ENCODE measurements around the gene KIF3B.
"Not testable (repeated sequence)": the region's sequence is repeated elsewhere in the genome, so short reads cannot be mapped to it uniquely, and the experiment has no call there.

The KIF3B gene

DNA sequence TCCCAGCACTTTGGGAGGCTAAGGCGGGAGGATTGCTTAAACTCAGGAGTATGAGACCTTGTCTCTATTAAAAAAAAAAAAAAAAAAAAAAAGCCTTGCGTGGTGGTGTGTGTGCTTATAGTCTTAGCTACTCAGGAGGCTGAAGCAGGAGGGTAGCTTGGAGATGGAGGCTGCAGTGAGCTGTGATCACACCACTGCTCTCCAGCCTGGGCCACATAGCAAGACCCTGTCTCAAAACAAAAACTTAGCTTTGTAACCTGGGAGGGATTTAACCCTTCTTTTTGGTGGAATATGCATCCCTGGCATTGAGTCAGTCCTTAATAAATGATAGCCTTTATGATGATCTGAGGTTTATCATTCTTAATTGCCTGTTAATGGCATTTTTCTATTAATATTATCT is 93.4 kb downstream of the KIF3B start:
- DNase-seq (ENCODE audit: low read depth, low spot score), result no peak
- no peak overlapping the region for H3K27ac ChIP-seq

DNA sequence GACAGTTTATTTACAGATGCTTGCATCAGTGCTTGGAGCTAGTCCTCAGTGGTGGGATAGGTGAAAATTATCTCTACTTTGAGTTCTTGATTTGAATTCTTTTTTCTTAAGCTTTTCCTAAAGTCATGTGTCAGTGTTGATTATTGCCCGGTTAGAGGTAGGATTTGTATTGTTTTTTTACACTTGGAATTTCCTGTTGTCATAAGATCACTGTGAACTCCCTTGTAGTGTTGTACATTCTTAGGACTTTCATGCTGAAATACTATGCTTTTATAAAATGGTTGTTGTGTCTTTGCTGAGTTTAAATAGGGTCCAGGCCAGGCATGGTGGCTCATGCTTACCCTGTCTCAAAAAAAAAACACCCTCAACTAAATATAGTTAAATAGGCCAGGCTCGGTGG is 101.0 kb downstream of the KIF3B start:
- H3K27ac ChIP-seq, result no peak overlapping the region

DNA sequence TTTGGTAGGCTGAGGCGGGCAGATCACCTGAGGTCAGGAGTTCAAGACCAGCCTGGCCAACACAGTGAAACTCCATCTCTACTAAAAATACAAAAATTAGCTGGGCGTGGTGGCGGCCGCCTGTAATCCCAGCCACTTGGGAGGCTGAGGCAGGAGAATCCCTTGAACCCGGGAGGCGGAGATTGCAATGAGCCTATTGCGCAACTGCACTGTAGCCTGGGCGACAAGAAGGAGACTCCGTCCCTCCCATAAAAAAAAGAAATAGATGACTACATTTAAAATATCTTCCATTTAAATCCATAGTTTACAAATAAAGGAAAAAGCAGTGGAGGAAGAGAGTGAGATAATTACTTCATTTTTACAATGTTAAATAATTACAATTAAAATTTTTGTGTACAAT is 102.6 kb downstream of the KIF3B start:
- H3K27ac ChIP-seq; DNase-seq (ENCODE audit: low read depth, low spot score): not testable (repeated sequence)

More for the DNA sequence above, 101.0 kb downstream of the KIF3B start:
- DNase-seq (ENCODE audit: low read depth, low spot score), result no peak

DNA sequence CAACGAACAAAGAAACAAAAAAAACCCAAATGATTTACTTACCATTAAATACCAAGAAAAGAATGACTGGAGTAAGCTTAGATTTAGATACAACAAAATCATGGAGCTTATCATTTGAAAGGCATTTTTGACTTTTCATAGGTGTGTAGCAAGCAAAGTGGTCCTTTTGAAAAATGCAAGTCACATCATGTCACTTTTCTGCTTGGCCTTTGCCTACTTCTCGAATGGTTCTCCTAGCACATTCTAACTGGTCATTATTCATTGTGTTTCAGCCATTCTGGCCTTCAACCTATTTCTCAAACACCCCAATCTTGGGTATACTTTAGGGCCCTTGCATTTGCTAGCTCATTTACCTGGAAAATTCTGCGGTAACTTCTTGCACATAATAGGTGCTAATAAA is 103.3 kb downstream of the KIF3B start:
- no peak overlapping the region for H3K27ac ChIP-seq
- no peak for DNase-seq (ENCODE audit: low read depth, low spot score)

DNA sequence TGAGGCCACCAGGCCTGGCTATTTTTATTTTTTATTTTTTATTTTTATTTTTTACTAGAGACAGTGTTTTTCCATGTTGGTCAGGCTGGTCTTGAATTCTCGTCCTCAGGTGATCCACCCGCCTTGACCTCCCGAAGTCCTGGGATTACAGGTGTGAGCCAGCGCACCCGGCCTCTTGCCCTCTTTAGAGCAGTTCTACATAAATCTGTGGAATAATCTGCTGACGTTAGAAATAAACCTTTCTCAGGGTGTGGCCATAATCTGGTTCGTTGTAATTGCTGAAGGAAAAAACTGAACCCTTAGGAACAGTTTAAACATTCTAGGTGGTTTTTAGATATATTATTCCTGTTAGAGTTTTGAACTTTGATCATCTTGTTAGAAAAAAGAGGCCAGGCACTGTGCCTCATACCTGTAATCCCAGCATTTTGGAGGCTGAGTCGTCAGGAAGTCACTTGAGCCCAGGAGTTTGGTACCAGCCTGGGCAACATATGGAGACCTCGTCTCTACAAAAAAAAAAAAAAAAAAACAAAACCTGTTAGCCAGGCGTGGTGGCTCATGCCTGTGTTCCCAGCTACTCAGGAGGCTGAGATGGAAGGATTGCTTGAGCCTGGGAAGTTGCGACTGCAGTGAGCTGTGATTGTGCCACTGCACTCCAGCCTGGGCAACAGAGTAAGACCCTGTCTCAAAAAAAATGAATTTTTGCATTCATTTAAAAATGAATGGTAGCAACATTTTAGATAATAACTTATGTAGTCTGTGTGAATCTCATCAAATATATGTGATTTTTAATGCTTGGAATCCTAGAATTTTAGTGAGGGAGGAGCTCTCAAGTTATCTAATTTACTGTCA is 104.9 kb downstream of the KIF3B start:
- no peak overlapping the region for H3K27ac ChIP-seq
- DNase-seq (ENCODE audit: low read depth, low spot score), result no peak

DNA sequence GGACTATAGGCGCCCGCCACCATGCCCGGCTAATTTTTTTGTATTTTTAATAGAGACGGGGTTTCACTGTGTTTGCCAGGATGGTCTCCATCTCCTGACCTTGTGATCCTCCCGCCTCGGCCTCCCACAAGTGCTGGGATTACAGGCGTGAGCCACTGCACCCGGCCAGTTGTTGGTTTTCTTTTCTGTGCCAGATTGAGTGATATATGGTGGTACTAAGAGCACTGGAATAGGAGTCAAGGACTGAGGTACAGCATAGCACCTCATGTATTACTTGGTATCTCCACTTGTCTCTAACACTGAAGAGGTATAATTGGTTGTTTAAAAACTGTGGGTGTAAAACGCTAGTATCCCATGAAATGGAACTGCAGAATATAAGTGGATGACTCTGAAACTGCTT is 106.0 kb downstream of the KIF3B start:
- DNase-seq (ENCODE audit: low read depth, low spot score); H3K27ac ChIP-seq: not testable (repeated sequence)
